Measurements from ENCODE around the gene STARD10. TPM values are rescaled to one million over a fixed set of nuclear protein-coding genes. Genes with fewer than 3 reads are reported as not detected.

Gene STARD10
- total RNA-seq, 2 experiments from 2014 or later, result 4.0 to 4.5 TPM

- Mint-ChIP-seq H3K4me1 (ENCODE audit: low read depth) (peaks cover 16% of the 10 kb centered on the region), H3K36me3 (ENCODE audit: low read depth) (no peaks in the 10 kb centered on the region), H3K27me3 (ENCODE audit: low read depth) (peaks cover 7% of the 10 kb centered on the region), H3K4me3 (no peak overlapping the region), H3K9me3 (ENCODE audit: insufficient read depth) (no peaks in the 10 kb centered on the region), H3K27ac (no peak overlapping the region)
- ATAC-seq (no peak), DNase-seq (no peak)
- ChIA-PET CTCF (interaction anchor here (1.6 to 5.0 kb wide), 3 partner anchors 10 to 52 kb away, joined by 5 to 31 read pairs (median 6); partner anchors contain the start of gene STARD10), POLR2A (interaction anchor here (1.3 kb wide), 1 partner anchor 17 kb away, joined by 5 read pairs; the partner anchor contains the start of gene STARD10)
These were observed 16.7 kb downstream of the STARD10 start for GRCh38 chr11:72776844-72777754.

- POLR2A ChIA-PET, result interaction anchor here (1.3 kb wide), 1 partner anchor 18 kb away, joined by 5 read pairs; the partner anchor contains the start of gene STARD10
- no peak overlapping the region for H3K27ac Mint-ChIP-seq
These were observed 17.6 kb downstream of the STARD10 start for GRCh38 chr11:72776117-72776843.

GRCh38 chr11:72775288-72776110, 18.3 kb downstream of the STARD10 start:
- Mint-ChIP-seq H3K9me3 (ENCODE audit: insufficient read depth) (no peaks in the 10 kb centered on the region), H3K4me1 (ENCODE audit: low read depth) (peaks cover 13% of the 10 kb centered on the region), H3K27me3 (ENCODE audit: low read depth) (peaks cover 7% of the 10 kb centered on the region), H3K36me3 (ENCODE audit: low read depth) (no peaks in the 10 kb centered on the region), H3K4me3 (no peak overlapping the region), H3K27ac (no peak overlapping the region)
- ChIA-PET POLR2A (interaction anchor here (1.3 kb wide), 1 partner anchor 19 kb away, joined by 5 read pairs; the partner anchor contains the start of gene STARD10), CTCF (interaction anchor here (1.0 to 5.0 kb wide), 2 partner anchors 12 to 17 kb away, joined by 3 to 31 read pairs; partner anchors contain the start of gene STARD10)
- ATAC-seq (no peak), DNase-seq (no peak)

More at GRCh38 chr11:72776117-72776843, 17.6 kb downstream of the STARD10 start:
- no peak overlapping the region for H3K4me3 Mint-ChIP-seq
- H3K27me3 Mint-ChIP-seq (ENCODE audit: low read depth), result peaks cover 4% of the 10 kb centered on the region
- DNase-seq, result no peak
- H3K9me3 Mint-ChIP-seq (ENCODE audit: insufficient read depth), result no peaks in the 10 kb centered on the region
- H3K4me1 Mint-ChIP-seq (ENCODE audit: low read depth), result peaks cover 13% of the 10 kb centered on the region
- CTCF ChIA-PET, result interaction anchor here (1.0 to 5.0 kb wide), 2 partner anchors 11 to 17 kb away, joined by 3 to 31 read pairs; partner anchors contain the start of gene STARD10
- no peaks in the 10 kb centered on the region for H3K36me3 Mint-ChIP-seq (ENCODE audit: low read depth)
- no peak for ATAC-seq

GRCh38 chr11:72774499-72774898, 19.3 kb downstream of the STARD10 start:
- H3K27me3 Mint-ChIP-seq (ENCODE audit: low read depth), result peaks cover 6% of the 10 kb centered on the region
- POLR2A ChIA-PET, result no interaction called here

GRCh38 chr11:72773696-72774095, 20.2 kb downstream of the STARD10 start:
- no peak for DNase-seq
- Mint-ChIP-seq H3K27me3 (ENCODE audit: low read depth) (peaks cover 5% of the 10 kb centered on the region), H3K4me3 (no peak overlapping the region), H3K27ac (no peak overlapping the region), H3K4me1 (ENCODE audit: low read depth) (peaks cover 13% of the 10 kb centered on the region), H3K36me3 (ENCODE audit: low read depth) (no peaks in the 10 kb centered on the region), H3K9me3 (ENCODE audit: insufficient read depth) (no peaks in the 10 kb centered on the region)
- ATAC-seq, result no peak
- ChIA-PET POLR2A (no interaction called here), CTCF (interaction anchor here (1.3 kb wide), 1 partner anchor 13 kb away, joined by 3 read pairs; no protein-coding TSS in a partner anchor)

More at GRCh38 chr11:72774499-72774898, 19.3 kb downstream of the STARD10 start:
- CTCF ChIA-PET, result interaction anchor here (5.0 kb wide), 1 partner anchor 18 kb away, joined by 31 read pairs; the partner anchor contains the start of gene STARD10
- Mint-ChIP-seq H3K9me3 (ENCODE audit: insufficient read depth) (no peaks in the 10 kb centered on the region), H3K36me3 (ENCODE audit: low read depth) (no peaks in the 10 kb centered on the region), H3K27ac (no peak overlapping the region), H3K4me3 (no peak overlapping the region), H3K4me1 (ENCODE audit: low read depth) (peaks cover 13% of the 10 kb centered on the region)
- DNase-seq, result no peak
- peak; percentile 14 for ATAC-seq

- H3K4me3 Mint-ChIP-seq, result no peak overlapping the region
- H3K4me1 Mint-ChIP-seq (ENCODE audit: low read depth), result peaks cover 13% of the 10 kb centered on the region
- peaks cover 5% of the 10 kb centered on the region for H3K27me3 Mint-ChIP-seq (ENCODE audit: low read depth)
- no peaks in the 10 kb centered on the region for H3K9me3 Mint-ChIP-seq (ENCODE audit: insufficient read depth)
- H3K27ac Mint-ChIP-seq, result no peak overlapping the region
- CTCF ChIA-PET, result interaction anchor here (1.1 to 1.3 kb wide), 2 partner anchors 13 to 24 kb away, joined by 3 read pairs; no protein-coding TSS in a partner anchor
- no peaks in the 10 kb centered on the region for H3K36me3 Mint-ChIP-seq (ENCODE audit: low read depth)
- ATAC-seq (no peak), DNase-seq (no peak)
- POLR2A ChIA-PET, result no interaction called here
These were observed 20.6 kb downstream of the STARD10 start for GRCh38 chr11:72773291-72773690.

- no peaks in the 10 kb centered on the region for H3K36me3 Mint-ChIP-seq (ENCODE audit: low read depth)
- CTCF ChIA-PET, result interaction anchor here (1.0 to 2.2 kb wide), 4 partner anchors 15 to 47 kb away, joined by 3 to 8 read pairs (median 3); no protein-coding TSS in a partner anchor
- no peaks in the 10 kb centered on the region for H3K9me3 Mint-ChIP-seq (ENCODE audit: insufficient read depth)
- H3K27ac Mint-ChIP-seq, result no peak overlapping the region
- peaks cover 5% of the 10 kb centered on the region for H3K27me3 Mint-ChIP-seq (ENCODE audit: low read depth)
- H3K4me1 Mint-ChIP-seq (ENCODE audit: low read depth), result peaks cover 11% of the 10 kb centered on the region
- POLR2A ChIA-PET, result interaction anchor here (0.9 kb wide), 1 partner anchor 15 kb away, joined by 3 read pairs; no protein-coding TSS in a partner anchor
- ATAC-seq, result no peak
- no peak overlapping the region for H3K4me3 Mint-ChIP-seq
- no peak for DNase-seq
These were observed 21.8 kb downstream of the STARD10 start for GRCh38 chr11:72772059-72772458.

- Mint-ChIP-seq H3K27ac (no peak overlapping the region), H3K4me3 (no peak overlapping the region), H3K27me3 (ENCODE audit: low read depth) (peaks cover 5% of the 10 kb centered on the region), H3K9me3 (ENCODE audit: insufficient read depth) (no peaks in the 10 kb centered on the region), H3K4me1 (ENCODE audit: low read depth) (peaks cover 6% of the 10 kb centered on the region), H3K36me3 (ENCODE audit: low read depth) (no peaks in the 10 kb centered on the region)
- ATAC-seq, result no peak
- POLR2A ChIA-PET, result no interaction called here
- DNase-seq, result no peak
- CTCF ChIA-PET, result interaction anchor here (1.0 to 2.2 kb wide), 2 partner anchors 21 to 46 kb away, joined by 3 to 8 read pairs; no protein-coding TSS in a partner anchor
These were observed 22.3 kb downstream of the STARD10 start for GRCh38 chr11:72771507-72771906.

GRCh38 chr11:72770799-72771198, 23.0 kb downstream of the STARD10 start:
- Mint-ChIP-seq H3K4me1 (ENCODE audit: low read depth) (peaks cover 2% of the 10 kb centered on the region), H3K27ac (no peak overlapping the region), H3K9me3 (ENCODE audit: insufficient read depth) (no peaks in the 10 kb centered on the region), H3K36me3 (ENCODE audit: low read depth) (no peaks in the 10 kb centered on the region), H3K4me3 (no peak overlapping the region), H3K27me3 (ENCODE audit: low read depth) (peaks cover 5% of the 10 kb centered on the region)
- ATAC-seq (no peak), DNase-seq (no peak)
- ChIA-PET POLR2A (no interaction called here), CTCF (interaction anchor here (0.9 to 2.2 kb wide), 2 partner anchors 23 to 46 kb away, joined by 3 to 8 read pairs; partner anchors contain the start of gene STARD10)

- no peak for DNase-seq
- H3K4me3 Mint-ChIP-seq, result no peak overlapping the region
- CTCF ChIA-PET, result interaction anchor here (0.9 to 2.2 kb wide), 2 partner anchors 24 to 44 kb away, joined by 3 to 8 read pairs; partner anchors contain the start of gene STARD10
- H3K9me3 Mint-ChIP-seq (ENCODE audit: insufficient read depth), result no peaks in the 10 kb centered on the region
- POLR2A ChIA-PET, result no interaction called here
- H3K36me3 Mint-ChIP-seq (ENCODE audit: low read depth), result no peaks in the 10 kb centered on the region
- H3K27me3 Mint-ChIP-seq (ENCODE audit: low read depth), result peaks cover 5% of the 10 kb centered on the region
- peaks cover 2% of the 10 kb centered on the region for H3K4me1 Mint-ChIP-seq (ENCODE audit: low read depth)
- H3K27ac Mint-ChIP-seq, result no peak overlapping the region
- no peak for ATAC-seq
These were observed 24.2 kb downstream of the STARD10 start for GRCh38 chr11:72769680-72770079.

All from activated CD8-positive, alpha-beta T cell treated with anti-CD3 and anti-CD28 coated beads, Interleukin-2, amount 10 ng/mL, durations not matched to agents 7 days and 5 days (primary cell).